Smooth muscle cell (in vitro differentiated cells): ENCODE data around the gene ATRIP. TPM values are rescaled to one million over a fixed set of nuclear protein-coding genes. Genes with fewer than 3 reads are reported as not detected.

Experiments
- DNase-seq: peaks from one replicate; lab custom pipeline; 2025; ENCODE audit not compliant: unreplicated experiment; lab: John Stamatoyannopoulos, UW
- H2AFZ ChIP-seq: fragments of 200-600 bp; sonication (generic); 2 replicates; pipeline ENCODE4 v1.6.0; 2016; ENCODE audit warnings: antibody characterized with exemption, low read depth, mild to moderate bottlenecking
- H3F3A ChIP-seq: fragments of 200-600 bp; sonication (generic); 2 replicates; pipeline ENCODE4 v1.6.0; 2017; ENCODE audit warnings: antibody characterized with exemption, low read depth
- H3K27ac ChIP-seq: fragments of 200-600 bp; sonication (generic); 2 replicates; pipeline ENCODE4 v1.5.1; 2016; ENCODE audit warnings: low read depth, mild to moderate bottlenecking
- H3K27me3 ChIP-seq: fragments of 200-600 bp; sonication (generic); 2 replicates; pipeline ENCODE4 v1.6.1; 2016; ENCODE audit warnings: low read depth, mild to moderate bottlenecking
- H3K36me3 ChIP-seq: fragments of 200-600 bp; sonication (generic); 2 replicates; pipeline ENCODE4 v1.5.1; 2016; ENCODE audit warnings: low read depth
- H3K4me1 ChIP-seq: fragments of 200-600 bp; sonication (generic); 2 replicates; pipeline ENCODE4 v1.5.1; 2016; ENCODE audit warnings: low read depth
- H3K4me2 ChIP-seq: fragments of 200-600 bp; sonication (generic); 2 replicates; pipeline ENCODE4 v1.6.0; 2016; ENCODE audit warnings: mild to moderate bottlenecking
- H3K4me3 ChIP-seq: fragments of 200-600 bp; sonication (generic); 2 replicates; pipeline ENCODE4 v1.5.1; 2016; ENCODE audit warnings: mild to moderate bottlenecking
- H3K79me2 ChIP-seq: fragments of 200-600 bp; sonication (generic); 2 replicates; pipeline ENCODE4 v1.6.0; 2016; ENCODE audit warnings: low read depth, mild to moderate bottlenecking
- H3K9ac ChIP-seq: fragments of 200-600 bp; sonication (generic); 2 replicates; pipeline ENCODE4 v1.6.0; 2016; ENCODE audit warnings: low read depth
- H3K9me3 ChIP-seq: fragments of 200-600 bp; sonication (generic); replicated peaks from 2 replicates; pipeline ENCODE4 v1.5.1; 2016; ENCODE audit warnings: low read depth
- H4K20me1 ChIP-seq: fragments of 200-600 bp; sonication (generic); 2 replicates; pipeline ENCODE4 v1.6.0; 2016; ENCODE audit warnings: low read depth
- WGBS: methylation state at CpG from one replicate; pipeline ENCODE4 v1.1.7; 2016; ENCODE audit warnings: low lambda C conversion rate; 5-methylcytosine and 5-hydroxymethylcytosine counted together
- polyA plus RNA-seq: library from polyadenylated mRNA; unstranded; fragments of >200 nt; fragmentation: Nextera tagmentation; extraction: Ambion mirVana; gene quantifications from 2 replicates; pipeline ENCODE4 v1.2.1, GENCODE V29; 2016
- total RNA-seq: library from RNA; depleted of rRNA; stranded (reverse); fragments of >200 nt; gene quantifications from 2 replicates; pipeline ENCODE4 v1.2.3, GENCODE V29; 2014
- TF ChIP-seq, protein P1 (sequence below): fragments of 200-600 bp; sonication (generic); IDR thresholded peaks from 2 replicates; pipeline ENCODE4 v1.5.1; 2017; ENCODE audit warnings: borderline replicate concordance, mild to moderate bottlenecking, antibody characterized with exemption; ENCODE audit not compliant: insufficient read depth, poor library complexity, severe bottlenecking

Gene ATRIP
- total and polyA plus RNA-seq, 2 experiments from 2014 or later: 4.0 to 7.3 TPM

DNA sequence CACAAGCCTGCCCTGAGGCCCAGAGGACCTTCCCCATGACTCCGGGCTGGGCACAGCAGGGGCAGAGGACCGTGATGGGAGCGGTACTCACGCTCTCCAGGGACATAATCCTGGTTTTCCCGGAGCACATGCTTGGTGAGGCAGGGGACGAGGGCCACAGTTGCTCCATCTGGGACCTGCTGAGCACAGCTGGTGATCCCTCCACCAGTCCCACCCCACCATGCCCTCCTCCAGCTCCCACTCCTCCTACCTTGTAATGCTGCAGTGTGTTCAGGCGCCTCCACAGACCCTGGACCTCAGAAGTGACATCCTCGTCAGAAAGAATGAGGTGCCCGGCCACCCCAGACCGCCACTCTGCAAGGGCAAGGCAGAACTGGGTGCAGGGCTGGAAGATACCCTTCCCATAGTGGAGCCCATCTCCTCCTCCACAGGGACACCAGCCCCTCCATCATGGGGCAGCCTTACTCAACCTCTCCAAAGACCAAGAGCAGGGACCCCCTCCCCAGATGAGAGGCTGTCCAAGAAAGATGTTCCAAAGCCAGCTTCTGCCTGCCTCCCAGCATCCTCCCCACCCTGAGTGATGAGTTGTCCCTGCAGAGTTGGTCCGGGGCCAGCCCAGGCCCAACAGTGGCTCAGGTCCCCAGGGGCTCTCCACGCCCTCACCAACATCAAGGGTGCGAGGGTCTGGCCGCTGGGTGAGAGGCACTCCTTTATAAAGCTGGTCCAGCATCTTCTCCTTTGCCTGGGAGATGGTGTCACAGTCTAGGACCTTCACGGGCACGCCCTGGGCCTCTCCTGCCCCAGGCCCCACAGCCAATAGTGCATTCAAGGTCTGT, 36.1 kb upstream of the ATRIP start:
- Histone ChIP-seq H3K4me3 (no peak overlapping the region), H3K9ac (no peak overlapping the region)
- 99% methylated on average over 16 of the region's 16 CpGs for WGBS

DNA sequence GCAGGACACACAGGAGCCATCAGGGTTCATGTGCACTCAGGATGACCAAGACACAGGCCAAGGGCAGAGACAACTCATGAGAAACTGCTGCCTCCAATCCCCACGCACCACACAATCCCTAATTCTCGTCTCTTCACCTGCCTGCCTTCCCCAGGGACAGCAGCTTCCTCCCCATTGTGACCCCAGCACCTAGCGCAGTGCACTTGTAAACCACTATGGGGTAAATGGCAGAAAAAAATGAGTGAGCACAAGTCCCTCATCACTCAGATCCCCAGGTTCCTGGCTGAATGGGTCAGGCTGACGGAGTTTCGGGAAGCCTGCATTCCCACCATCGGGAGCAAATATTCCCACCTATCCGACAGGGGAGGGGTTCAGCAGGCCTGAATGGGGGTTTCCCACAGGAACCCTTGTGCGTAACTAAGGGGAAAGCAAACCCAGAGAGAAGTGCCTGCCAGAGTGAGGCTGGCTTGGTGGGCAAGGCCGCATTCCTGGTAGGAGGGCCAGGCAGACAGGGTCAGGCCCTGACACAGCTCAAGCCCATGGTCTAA, 35.4 kb upstream of the ATRIP start:
- Histone ChIP-seq H3K79me2 (no peaks in the 10 kb centered on the region), H3K9ac (no peak overlapping the region), H3K4me2 (no peak overlapping the region), H3K4me1 (no peaks in the 10 kb centered on the region), H3K36me3 (no peaks in the 10 kb centered on the region), H2AFZ (no peak overlapping the region), H3F3A (no peaks in the 10 kb centered on the region), H4K20me1 (no peaks in the 10 kb centered on the region), H3K27ac (no peak overlapping the region), H3K27me3 (no peaks in the 10 kb centered on the region), H3K9me3 (no peaks in the 10 kb centered on the region), H3K4me3 (no peak overlapping the region)
- no peak for DNase-seq
- TF ChIP-seq, protein P1, sequence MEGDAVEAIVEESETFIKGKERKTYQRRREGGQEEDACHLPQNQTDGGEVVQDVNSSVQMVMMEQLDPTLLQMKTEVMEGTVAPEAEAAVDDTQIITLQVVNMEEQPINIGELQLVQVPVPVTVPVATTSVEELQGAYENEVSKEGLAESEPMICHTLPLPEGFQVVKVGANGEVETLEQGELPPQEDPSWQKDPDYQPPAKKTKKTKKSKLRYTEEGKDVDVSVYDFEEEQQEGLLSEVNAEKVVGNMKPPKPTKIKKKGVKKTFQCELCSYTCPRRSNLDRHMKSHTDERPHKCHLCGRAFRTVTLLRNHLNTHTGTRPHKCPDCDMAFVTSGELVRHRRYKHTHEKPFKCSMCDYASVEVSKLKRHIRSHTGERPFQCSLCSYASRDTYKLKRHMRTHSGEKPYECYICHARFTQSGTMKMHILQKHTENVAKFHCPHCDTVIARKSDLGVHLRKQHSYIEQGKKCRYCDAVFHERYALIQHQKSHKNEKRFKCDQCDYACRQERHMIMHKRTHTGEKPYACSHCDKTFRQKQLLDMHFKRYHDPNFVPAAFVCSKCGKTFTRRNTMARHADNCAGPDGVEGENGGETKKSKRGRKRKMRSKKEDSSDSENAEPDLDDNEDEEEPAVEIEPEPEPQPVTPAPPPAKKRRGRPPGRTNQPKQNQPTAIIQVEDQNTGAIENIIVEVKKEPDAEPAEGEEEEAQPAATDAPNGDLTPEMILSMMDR: no peak
- 98% methylated on average over 9 of the region's 9 CpGs for WGBS

More for the DNA sequence above, 36.1 kb upstream of the ATRIP start:
- Histone ChIP-seq H3K27me3 (no peaks in the 10 kb centered on the region), H3K27ac (no peak overlapping the region), H3K36me3 (no peaks in the 10 kb centered on the region), H3K9me3 (no peaks in the 10 kb centered on the region), H2AFZ (no peak overlapping the region), H4K20me1 (no peaks in the 10 kb centered on the region), H3K4me1 (no peaks in the 10 kb centered on the region), H3F3A (no peaks in the 10 kb centered on the region), H3K79me2 (no peaks in the 10 kb centered on the region), H3K4me2 (no peak overlapping the region)
- no peak for DNase-seq
- TF ChIP-seq, protein P1: no peak

DNA sequence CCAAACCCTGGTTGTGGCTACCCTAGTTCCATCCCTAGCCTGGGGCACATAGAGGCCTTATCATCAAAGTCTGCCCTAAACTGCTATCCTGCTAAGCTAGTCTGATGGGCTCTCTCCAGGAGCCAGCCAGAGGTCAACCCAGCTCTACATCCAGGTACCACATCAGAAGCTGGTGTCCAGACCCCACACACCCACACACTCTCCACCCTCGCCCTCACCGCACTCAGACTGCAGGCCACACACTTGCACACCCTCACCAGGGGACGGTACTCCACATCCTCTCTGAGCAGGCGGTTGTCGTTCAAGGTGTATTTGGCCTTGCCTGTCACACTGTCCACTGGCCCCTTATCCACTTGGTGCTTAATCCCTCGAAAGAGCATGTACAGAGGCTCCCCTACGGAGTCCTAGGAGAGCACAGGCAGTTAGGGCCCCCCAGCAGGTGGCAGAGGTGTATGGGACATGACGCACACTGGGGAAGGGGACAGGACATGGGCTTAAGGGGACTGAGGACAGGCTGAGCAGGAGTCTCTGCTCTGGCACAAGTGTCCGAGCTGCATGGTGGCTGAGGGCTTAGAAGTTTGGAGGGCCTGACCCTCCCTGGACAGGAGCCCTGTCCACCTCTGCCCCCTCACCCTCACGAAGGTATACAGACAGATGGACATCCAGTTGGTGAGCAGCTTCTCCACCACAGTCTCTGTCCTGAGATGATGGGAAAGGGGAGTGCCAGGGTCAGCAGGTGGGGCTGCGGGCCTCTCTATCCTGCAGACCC, 34.7 kb upstream of the ATRIP start:
- Histone ChIP-seq H2AFZ (no peak overlapping the region), H3K9ac (no peak overlapping the region), H3F3A (no peaks in the 10 kb centered on the region), H3K9me3 (no peaks in the 10 kb centered on the region), H3K4me2 (no peak overlapping the region), H3K27ac (no peak overlapping the region), H3K4me3 (no peak overlapping the region), H3K36me3 (no peaks in the 10 kb centered on the region), H4K20me1 (no peaks in the 10 kb centered on the region), H3K4me1 (no peaks in the 10 kb centered on the region), H3K79me2 (no peaks in the 10 kb centered on the region), H3K27me3 (no peaks in the 10 kb centered on the region)
- no peak for DNase-seq
- 96% methylated on average over 11 of the region's 11 CpGs for WGBS
- TF ChIP-seq, protein P1: no peak
